ENCODE data around the gene MLPH. TPM values are rescaled to one million over a fixed set of nuclear protein-coding genes. Genes with fewer than 3 reads are reported as not detected.

The MLPH gene
- total RNA-seq, 2 experiments from 2014 or later = not detected

DNA sequence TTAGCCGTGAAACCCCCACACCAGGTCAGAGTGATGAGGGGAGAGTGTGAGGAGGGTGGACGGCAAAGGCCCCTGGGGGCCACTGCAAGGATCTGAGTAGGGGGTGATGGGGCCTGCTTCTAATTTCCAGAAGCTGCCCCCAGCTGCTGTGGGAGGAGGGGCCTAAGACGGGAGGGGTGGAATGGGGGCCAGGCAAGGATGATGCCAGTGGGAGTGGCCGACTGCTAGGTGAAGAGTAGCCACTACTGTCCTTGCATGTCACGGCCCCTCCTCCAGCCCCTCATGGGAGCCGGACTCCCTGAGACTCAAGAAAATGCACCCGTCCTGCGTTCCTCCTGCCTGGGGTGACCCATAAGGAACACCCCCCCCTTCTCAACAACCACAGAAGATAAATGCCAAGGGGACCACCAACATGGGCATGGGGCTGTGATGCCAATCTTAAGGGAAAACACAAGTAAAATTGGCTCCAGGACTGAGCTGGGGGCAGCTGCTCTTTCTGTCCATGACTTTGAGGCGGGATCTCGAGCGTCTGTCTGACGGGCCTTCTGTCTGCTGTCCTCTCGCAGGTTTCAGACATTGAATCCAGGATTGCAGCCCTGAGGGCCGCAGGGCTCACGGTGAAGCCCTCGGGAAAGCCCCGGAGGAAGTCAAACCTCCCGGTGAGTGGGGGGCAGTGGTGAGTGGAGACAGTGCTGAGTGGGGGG lies 55.1 kb downstream of the MLPH start:
- H3K4me3 Mint-ChIP-seq = no peak overlapping the region
- H3K36me3 Mint-ChIP-seq = no peaks in the 10 kb centered on the region
- CTCF ChIA-PET = interaction anchor here (1.6 kb wide), 1 partner anchor 30 kb away, joined by 4 read pairs; no protein-coding TSS in a partner anchor
- POLR2A ChIA-PET = no interaction called here
- peaks cover 5% of the 10 kb centered on the region for H3K27me3 Mint-ChIP-seq
- intact Hi-C loops (cut with micrococcal nuclease) = no loop called here
- no peak overlapping the region for H3K27ac Mint-ChIP-seq
- no peak for DNase-seq
- H3K9me3 Mint-ChIP-seq = no peaks in the 10 kb centered on the region
- no peaks in the 10 kb centered on the region for H3K4me1 Mint-ChIP-seq (ENCODE audit: low read depth)

DNA sequence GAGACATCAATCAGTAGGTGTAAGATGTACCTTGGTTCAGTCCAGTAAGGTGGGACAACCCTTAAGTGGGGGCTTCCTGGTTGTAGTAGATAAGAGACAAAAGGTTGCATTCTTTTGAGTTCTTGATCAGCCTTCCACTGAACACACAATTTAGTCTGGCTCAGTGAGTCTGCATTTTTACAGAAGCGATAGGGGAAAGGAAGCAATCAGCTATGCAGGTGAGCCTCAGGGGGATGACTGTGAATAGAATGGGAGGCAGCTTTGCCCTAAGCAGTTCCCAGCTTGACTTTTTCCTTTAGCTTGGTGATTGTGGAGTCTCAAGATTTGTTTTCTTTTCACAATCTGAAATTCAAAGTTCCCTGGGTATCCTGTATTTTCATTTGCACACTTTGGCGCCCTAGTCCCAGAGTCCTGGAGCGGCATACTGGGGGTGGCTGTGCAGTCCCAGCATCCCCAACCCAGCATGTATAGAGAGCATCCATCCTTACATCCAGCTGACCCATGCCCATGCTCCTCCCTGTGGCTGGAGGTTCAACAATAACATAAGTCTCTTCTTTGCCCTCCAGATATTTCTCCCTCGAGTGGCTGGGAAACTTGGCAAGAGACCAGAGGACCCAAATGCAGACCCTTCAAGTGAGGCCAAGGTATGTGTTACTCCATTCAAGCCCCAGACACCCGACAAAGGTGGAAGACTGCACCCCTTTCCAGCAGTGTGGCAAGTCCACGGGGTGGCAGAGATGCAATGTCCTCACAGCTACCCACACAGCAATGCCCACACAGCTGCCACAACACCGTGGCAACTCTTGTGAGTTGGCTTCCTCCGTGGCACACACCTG lies 59.2 kb downstream of the MLPH start:
- Mint-ChIP-seq H3K4me3 (no peak overlapping the region), H3K4me1 (ENCODE audit: low read depth) (no peaks in the 10 kb centered on the region), H3K27me3 (peaks cover 5% of the 10 kb centered on the region), H3K27ac (no peak overlapping the region), H3K9me3 (no peaks in the 10 kb centered on the region), H3K36me3 (no peaks in the 10 kb centered on the region)
- ChIA-PET POLR2A (no interaction called here), CTCF (interaction anchor here (0.8 kb wide), 1 partner anchor 25 kb away, joined by 3 read pairs; no protein-coding TSS in a partner anchor)
- intact Hi-C loops (cut with micrococcal nuclease) = no loop called here
- DNase-seq = no peak

DNA sequence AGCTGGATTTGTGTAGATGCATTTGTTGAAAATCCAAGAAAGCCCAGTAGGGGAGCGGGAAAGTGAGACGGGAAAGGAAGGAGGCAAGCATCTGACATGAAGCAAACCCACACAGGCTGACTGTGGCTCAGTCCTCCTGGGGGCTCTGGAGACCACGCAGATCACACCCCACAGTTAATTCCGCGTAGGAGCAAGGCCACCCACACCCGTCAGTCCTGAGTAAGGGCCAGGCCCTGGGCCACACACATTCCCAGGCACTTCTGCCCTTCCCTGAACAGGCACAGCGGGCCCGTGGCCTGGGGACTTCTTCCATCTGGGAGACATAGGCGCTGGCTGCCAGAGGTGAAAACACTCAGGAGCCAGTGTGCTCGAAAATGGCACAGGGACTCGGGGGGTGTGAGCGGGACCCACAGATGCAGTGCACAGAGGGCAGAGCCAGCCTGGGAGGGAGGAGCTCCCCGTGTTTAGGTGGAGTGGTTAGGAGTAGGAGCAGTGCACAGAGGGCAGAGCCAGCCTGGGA lies 59.9 kb downstream of the MLPH start:
- Mint-ChIP-seq H3K4me1 (ENCODE audit: low read depth) (no peaks in the 10 kb centered on the region), H3K36me3 (no peaks in the 10 kb centered on the region), H3K27me3 (peaks cover 1% of the 10 kb centered on the region), H3K9me3 (no peaks in the 10 kb centered on the region), H3K27ac (no peak overlapping the region), H3K4me3 (no peak overlapping the region)
- intact Hi-C loops (cut with micrococcal nuclease) = no loop called here
- ChIA-PET POLR2A (no interaction called here), CTCF (interaction anchor here (1.2 kb wide), 1 partner anchor 25 kb away, joined by 5 read pairs; no protein-coding TSS in a partner anchor)
- no peak for DNase-seq

DNA sequence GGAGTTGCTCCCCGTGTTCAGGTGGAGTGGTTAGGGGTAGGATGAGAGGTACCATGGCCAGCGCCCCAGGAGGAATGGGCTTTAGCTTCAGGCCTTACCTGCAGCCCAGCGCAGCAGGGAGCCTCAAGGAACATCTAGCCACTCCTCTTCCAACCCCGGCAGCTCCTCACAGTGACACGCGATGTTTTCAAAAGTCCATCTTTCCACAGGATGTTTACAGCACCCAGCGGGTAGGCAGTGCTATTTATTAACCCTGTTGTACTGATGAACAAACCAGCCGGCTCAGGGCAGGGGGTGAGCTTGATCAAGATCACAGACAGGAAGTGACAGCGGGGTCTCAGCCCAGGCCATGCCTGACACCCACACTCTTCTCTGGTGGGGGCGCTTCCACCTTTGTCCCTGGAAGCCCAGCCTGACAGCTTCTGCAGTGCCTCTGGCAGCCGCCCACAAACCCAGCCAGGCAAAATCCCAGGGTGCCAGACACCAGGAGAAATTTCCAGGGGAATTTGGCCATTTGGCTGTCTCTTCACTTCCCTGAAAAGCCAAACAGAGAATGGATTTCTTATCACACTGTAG lies 60.9 kb downstream of the MLPH start:
- ChIA-PET POLR2A (no interaction called here), CTCF (interaction anchor here (1.0 to 1.2 kb wide), 2 partner anchors 24 to 35 kb away, joined by 4 to 5 read pairs; no protein-coding TSS in a partner anchor)
- intact Hi-C loops (cut with micrococcal nuclease) = no loop called here
- peaks cover 1% of the 10 kb centered on the region for H3K27me3 Mint-ChIP-seq
- H3K27ac Mint-ChIP-seq = no peak overlapping the region
- H3K36me3 Mint-ChIP-seq = no peaks in the 10 kb centered on the region
- H3K4me3 Mint-ChIP-seq = no peak overlapping the region
- H3K9me3 Mint-ChIP-seq = no peaks in the 10 kb centered on the region
- no peaks in the 10 kb centered on the region for H3K4me1 Mint-ChIP-seq (ENCODE audit: low read depth)
- DNase-seq = no peak

DNA sequence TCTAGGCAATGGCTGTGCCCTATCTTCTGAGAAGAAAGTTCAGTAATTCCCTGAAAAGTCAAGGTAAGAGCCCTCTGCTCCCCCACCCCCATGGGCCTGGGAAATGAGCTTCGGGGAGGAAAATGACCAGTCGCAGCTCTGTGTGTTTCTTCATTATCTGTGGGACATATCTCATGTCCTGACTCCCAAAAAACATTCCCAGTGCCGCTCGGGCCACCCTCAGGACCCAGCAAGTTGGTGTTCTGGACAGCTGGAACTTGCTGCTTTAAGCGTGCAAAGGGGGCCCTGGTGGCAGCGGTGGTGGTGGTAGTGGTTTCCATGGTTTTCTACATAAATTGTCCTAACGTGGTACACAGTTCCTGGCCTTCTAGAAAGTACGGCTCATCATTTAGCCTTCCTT lies 62.2 kb downstream of the MLPH start:
- intact Hi-C loops (cut with micrococcal nuclease) = no loop called here
- ChIA-PET POLR2A (no interaction called here), CTCF (interaction anchor here (0.7 to 0.9 kb wide), 2 partner anchors 22 to 384 kb away, joined by 3 read pairs; no protein-coding TSS in a partner anchor)
- H3K4me1 Mint-ChIP-seq (ENCODE audit: low read depth) = no peaks in the 10 kb centered on the region
- H3K9me3 Mint-ChIP-seq = peaks cover 3% of the 10 kb centered on the region
- H3K27ac Mint-ChIP-seq = no peak overlapping the region
- no peaks in the 10 kb centered on the region for H3K36me3 Mint-ChIP-seq
- no peak overlapping the region for H3K4me3 Mint-ChIP-seq
- no peak for DNase-seq
- peaks cover 5% of the 10 kb centered on the region for H3K27me3 Mint-ChIP-seq

DNA sequence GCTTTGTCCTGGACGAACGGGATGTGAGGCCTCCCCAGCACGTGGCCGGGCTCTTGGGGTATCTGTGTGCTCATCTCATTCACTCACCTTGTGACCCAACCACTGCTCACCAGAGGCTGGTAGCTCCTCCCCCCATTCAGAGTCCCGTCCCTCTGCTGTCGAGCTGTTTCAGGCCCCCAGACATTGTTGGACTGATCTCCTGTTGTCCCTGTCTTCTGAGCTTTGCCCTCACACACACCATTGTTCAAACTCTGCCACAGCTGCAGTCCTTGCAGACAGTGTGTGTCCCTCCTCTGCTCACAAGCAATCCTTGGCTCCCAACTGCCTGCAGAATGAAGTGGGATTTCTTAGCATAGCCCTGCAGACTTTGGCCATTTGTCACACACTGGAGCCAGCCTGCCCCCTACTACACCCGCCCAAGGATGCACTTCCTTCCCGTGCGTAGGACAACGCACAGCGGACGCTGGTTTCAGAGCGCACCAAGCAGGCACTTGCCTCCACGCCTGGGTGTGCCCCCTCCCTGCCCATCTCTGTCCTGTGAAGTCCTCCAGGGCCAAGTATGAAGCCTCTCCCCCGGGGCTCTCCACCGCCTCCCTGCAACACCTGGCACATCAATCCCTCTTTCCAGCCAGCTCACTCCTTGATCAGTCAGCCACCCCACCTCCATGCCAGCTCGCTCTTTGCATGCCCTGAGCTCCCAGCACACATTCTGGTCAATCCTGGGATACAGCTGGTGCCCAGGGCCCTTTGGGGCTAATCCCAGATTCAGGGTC lies 62.8 kb downstream of the MLPH start:
- no peak overlapping the region for H3K27ac Mint-ChIP-seq
- no peak overlapping the region for H3K4me3 Mint-ChIP-seq
- peaks cover 2% of the 10 kb centered on the region for H3K36me3 Mint-ChIP-seq
- ChIA-PET CTCF (interaction anchor here (0.7 kb wide), 1 partner anchor 384 kb away, joined by 3 read pairs; no protein-coding TSS in a partner anchor), POLR2A (no interaction called here)
- intact Hi-C loops (cut with micrococcal nuclease) = no loop called here
- H3K9me3 Mint-ChIP-seq = peaks cover 7% of the 10 kb centered on the region
- DNase-seq = no peak
- H3K27me3 Mint-ChIP-seq = peaks cover 8% of the 10 kb centered on the region
- H3K4me1 Mint-ChIP-seq (ENCODE audit: low read depth) = no peaks in the 10 kb centered on the region

DNA sequence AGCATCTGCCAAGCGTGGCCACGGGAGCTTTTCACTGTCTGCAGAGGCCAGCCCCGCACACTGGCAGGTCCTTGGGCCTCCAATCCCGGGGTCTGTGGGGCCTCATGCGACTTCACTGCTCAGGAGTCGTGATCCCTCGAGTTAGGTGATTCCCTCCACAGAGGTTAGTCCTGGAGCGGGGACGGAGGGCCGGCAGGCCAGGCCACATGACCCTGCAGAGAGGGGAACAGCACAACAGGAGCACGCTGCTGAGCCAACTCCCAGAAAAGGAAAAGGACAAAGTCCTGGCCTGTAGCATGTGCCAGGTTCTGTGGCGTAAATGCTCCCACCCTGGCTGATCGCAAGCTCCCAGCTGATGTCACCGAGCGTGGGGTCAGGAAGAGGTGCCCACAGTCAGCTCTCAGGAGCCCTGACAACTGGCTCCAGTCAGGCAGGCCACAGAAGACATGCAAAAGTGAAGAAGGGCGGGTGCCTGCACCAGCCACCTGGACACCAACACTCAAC lies 64.1 kb downstream of the MLPH start:
- no peak for DNase-seq
- intact Hi-C loops (cut with micrococcal nuclease) = no loop called here
- Mint-ChIP-seq H3K27ac (no peak overlapping the region), H3K4me1 (ENCODE audit: low read depth) (no peaks in the 10 kb centered on the region), H3K36me3 (peaks cover 5% of the 10 kb centered on the region), H3K27me3 (peaks cover 9% of the 10 kb centered on the region), H3K4me3 (no peak overlapping the region), H3K9me3 (peaks cover 17% of the 10 kb centered on the region)
- ChIA-PET CTCF (interaction anchor here (0.7 kb wide), 1 partner anchor 38 kb away, joined by 3 read pairs; no protein-coding TSS in a partner anchor), POLR2A (no interaction called here)

DNA sequence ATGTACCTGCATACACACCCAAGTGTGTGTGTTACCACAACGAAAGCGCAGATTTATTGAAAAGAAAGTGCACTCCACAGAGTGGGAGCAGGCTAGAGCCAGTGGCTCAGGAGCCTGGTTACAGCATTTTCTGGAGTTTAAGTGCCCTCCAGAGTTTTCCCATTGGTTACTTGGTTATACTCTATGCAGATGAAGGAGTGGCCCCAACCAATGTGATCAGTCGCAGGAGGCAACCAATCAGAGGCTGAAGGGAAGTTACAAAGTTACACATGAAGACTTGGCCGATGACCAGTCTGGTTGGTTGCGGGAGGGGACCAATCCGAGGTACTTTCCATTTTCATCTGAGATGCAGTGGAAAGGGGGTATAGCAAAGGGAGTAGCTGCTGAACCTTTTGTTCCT lies 65.9 kb downstream of the MLPH start:
- Mint-ChIP-seq H3K9me3 (peaks cover 20% of the 10 kb centered on the region), H3K4me3 (no peak overlapping the region), H3K27ac (no peak overlapping the region), H3K36me3 (peaks cover 6% of the 10 kb centered on the region), H3K27me3 (peaks cover 10% of the 10 kb centered on the region), H3K4me1 (ENCODE audit: low read depth) (peaks cover 10% of the 10 kb centered on the region)
- ChIA-PET CTCF (interaction anchor here (1.4 kb wide), 1 partner anchor 19 kb away, joined by 4 read pairs; no protein-coding TSS in a partner anchor), POLR2A (no interaction called here)
- DNase-seq = no peak
- intact Hi-C loops (cut with micrococcal nuclease) = no loop called here

DNA sequence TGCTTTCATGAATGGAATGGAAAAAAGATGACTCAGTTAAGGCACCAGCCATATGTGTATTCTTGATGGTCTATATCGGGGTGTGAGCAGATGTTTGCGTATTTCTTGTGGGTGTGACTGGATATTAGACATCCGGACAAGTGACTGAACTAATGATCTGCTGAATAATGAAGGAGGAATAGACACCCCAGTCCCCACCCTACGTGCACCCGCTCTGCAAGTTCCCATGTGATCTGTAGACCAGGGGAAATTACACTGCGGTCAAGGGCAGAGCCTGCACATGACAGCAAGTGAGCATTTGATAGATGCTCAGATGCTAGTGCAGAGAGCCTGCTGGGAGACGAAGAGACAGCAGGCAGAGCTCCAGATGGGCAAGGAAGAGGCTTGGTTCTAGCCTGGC lies 66.9 kb downstream of the MLPH start:
- DNase-seq = no peak
- Mint-ChIP-seq H3K27me3 (peaks cover 13% of the 10 kb centered on the region), H3K36me3 (peaks cover 6% of the 10 kb centered on the region), H3K4me3 (no peak overlapping the region), H3K27ac (no peak overlapping the region), H3K4me1 (ENCODE audit: low read depth) (peaks cover 13% of the 10 kb centered on the region), H3K9me3 (peaks cover 20% of the 10 kb centered on the region)
- POLR2A ChIA-PET = no interaction called here
- CTCF ChIA-PET = interaction anchor here (2.7 to 3.1 kb wide), 2 partner anchors 18 to 41 kb away, joined by 18 to 22 read pairs; no protein-coding TSS in a partner anchor
- intact Hi-C loops (cut with micrococcal nuclease) = no loop called here

DNA sequence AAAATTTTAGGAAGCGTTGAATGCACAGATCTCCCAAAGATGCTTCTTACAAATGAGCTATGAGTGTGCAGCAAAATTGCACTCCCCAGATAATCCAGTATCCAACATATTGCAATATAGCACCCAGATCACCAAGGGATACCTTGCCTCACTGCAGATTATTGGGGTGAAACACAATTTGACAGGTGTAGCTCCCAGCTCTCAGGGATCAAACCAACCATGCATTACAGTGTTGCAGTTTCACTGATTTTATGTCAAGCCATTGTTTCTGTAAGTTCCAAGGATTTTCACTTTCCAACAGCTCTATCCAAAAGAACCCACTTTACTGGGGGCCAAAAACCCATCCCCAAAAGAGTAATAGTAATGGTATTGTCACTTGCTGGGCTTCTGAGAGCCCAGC lies 68.5 kb downstream of the MLPH start:
- Mint-ChIP-seq H3K27ac (no peak overlapping the region), H3K36me3 (peaks cover 6% of the 10 kb centered on the region), H3K9me3 (peaks cover 20% of the 10 kb centered on the region), H3K4me1 (ENCODE audit: low read depth) (peaks cover 13% of the 10 kb centered on the region), H3K4me3 (no peak overlapping the region), H3K27me3 (peaks cover 18% of the 10 kb centered on the region)
- POLR2A ChIA-PET = no interaction called here
- intact Hi-C loops (cut with micrococcal nuclease) = loop anchor here (5.0 kb wide), 2 partner anchors 123 to 403 kb away; no protein-coding TSS in a partner anchor
- no peak for DNase-seq
- CTCF ChIA-PET = interaction anchor here (0.9 to 3.1 kb wide), 3 partner anchors 17 to 390 kb away, joined by 3 to 22 read pairs (median 18); no protein-coding TSS in a partner anchor

Data from activated CD4-positive, alpha-beta memory T cell treated with anti-CD3 and anti-CD28 coated beads for 36 hours (primary cell).